Left forelimb (tissue), 1 donor: Measurements from ENCODE around the gene FSTL1.
"Not testable (repeated sequence)": the region's sequence is repeated elsewhere in the genome, so short reads cannot be mapped to it uniquely, and the experiment has no call there.

Experiments
- DNase-seq: peaks from one replicate; pipeline ENCODE4 v3.0.0-alpha.2; 2018; ENCODE audit warnings: low spot score

Gene FSTL1

DNA sequence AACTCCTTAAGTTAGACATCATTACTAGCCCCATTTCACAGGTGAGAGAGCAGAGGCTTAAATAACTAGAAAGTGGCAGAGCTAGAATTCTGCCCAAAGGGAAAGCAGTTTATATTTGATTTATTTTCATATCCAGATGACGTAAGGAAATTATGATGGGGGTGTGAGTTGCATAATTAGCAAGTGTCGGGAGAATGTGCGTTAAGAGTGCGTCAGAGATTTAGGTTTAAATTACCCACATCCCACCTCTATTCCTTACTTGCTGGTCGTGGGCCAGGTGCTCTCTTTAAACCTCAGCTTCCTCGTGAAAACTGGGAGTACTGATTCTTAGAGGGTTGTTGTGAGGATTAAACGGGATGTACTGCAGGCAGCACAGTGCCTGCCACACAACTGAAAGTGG lies 32.3 kb downstream of the FSTL1 start:
- DNase-seq = no peak

DNA sequence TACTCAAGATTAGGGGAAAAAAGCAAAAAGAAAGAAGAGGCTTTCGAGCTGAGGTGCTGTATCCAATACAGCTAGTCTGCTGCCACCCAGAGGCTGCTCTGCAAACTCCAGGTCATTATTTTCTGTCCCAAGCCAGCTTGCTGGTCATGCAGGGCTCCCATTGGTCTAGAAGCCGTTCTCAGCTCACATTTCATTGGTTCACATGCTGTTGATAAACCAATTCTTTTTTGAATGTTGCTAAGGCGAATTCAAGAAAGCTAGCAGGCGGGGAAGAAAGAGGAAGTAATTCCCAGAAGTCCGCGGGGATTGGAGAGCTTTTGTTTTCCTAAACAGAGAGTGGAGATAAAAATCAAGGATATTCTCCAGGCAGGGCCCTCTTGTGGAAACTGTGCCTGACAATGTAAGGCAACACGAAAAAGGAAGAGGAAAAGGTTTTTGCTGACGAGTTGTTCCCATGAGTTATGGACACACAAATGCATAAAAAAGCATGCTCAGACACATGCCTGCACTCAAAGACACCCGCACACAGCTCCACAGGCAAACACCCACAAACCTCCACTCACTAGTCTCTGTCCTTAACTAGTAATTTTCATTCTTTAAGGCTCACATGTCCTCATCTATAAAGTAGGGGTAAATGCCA lies 33.4 kb downstream of the FSTL1 start:
- DNase-seq = peak; percentile 90

DNA sequence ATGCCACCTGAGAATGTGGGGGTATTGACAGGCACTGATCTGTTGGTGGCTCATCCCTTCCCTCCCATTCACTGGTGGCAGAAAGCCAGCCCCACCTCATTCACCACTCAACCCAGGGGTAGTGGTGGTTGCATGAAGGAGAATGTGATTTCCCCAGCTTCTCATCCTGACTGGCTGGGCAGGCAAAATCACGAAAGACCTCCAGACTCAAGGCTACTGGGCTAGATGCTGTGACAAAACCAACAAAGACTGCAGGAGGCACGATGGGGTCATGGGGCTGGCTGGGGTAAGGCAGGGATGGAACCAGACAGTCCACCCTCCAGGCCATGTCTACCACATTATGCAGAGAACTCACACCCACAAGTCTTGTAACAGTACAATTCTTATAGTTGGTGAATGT lies 33.9 kb downstream of the FSTL1 start:
- DNase-seq = no peak

DNA sequence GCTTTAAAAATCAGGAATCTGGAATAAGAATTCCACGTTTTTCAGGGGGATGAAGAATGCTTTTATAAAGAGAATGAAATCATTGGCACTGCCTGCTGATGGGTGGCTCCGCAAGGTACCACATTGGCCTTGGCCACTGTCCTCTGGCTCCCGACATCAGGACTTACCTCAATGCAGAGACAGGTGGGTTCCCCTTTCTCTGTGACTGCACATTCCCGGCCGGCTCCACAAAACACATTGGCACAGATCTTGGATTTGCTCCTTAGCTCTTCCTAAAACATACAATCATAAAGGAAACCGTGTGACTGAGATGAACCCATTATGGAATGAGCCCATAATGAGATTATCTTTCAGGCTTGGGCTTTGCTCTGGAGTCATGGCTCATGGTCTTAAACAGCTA lies 35.0 kb downstream of the FSTL1 start:
- no peak for DNase-seq

DNA sequence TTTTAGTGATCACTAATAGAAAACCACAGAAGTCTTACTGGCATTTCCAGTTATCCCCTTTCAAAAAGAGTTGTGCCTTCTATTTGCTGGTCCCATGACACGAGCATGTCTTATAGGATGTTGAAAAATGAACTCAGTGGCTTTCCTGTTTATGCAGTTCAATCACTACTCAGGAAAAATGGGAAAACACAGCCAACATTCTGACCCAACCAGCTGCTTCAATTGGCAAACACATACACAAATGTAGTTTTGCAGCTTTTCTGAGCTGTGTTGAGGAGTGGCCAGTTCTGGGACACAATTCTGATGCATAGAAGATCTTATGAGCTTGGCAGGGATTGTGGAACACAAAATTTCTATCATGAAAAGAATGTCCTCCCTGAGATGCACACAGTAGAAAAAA lies 40.3 kb downstream of the FSTL1 start:
- no peak for DNase-seq

DNA sequence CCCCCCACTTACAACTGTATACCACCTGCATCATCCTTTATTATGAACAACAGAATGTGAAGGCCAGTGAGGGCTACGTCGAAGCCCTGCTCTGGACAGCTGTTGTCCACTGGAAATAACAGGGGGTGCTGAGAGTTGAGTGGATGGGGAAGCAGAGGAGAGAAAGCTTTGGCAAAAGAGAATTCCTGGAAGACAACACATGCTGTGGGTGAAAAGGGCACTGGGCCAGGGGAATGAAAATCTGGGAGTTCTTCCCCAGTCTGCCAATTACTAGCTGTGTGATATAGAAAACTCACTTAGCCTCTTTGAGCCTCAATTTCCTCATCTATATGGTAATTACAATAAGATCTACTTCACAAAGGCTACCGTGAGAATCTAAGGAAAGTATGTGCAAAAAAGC lies 40.7 kb downstream of the FSTL1 start:
- DNase-seq = no peak

DNA sequence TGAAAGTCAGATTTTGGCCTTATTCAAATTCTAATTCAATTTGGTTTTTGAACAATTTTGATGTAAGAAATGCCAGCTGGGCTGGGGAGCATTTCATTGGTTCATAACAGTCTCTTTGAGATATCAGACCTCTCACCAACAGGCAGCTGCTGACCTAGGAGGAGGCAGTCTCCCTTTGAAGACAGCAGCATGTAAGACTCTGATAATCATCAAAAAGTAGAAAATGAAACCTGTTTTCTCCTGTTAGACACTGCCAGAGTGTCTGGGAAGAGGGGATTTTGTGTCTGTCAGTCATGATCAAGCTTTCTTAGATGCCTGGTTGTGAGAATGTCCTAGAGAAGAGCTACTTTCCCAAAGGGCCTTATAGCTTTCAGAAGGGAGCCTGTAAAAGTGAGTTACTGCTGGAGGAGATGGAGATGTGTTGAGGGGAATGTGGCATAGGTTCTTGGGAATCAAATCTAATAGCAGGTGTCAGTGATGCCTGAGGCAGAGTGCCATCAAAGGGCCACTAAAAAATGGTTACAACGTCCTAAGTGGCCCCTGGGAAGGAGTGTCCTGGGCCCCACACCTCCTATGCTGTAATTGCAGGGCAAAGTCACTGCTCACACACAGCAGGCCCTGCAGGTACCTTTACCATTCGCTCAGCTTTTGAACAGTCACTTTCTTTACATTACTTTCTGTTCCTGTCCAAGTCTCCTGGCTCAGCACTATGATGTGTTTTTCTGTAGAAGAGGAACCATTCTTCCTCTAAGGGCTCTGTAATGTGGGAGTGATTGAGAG lies 43.1 kb downstream of the FSTL1 start:
- DNase-seq = no peak

DNA sequence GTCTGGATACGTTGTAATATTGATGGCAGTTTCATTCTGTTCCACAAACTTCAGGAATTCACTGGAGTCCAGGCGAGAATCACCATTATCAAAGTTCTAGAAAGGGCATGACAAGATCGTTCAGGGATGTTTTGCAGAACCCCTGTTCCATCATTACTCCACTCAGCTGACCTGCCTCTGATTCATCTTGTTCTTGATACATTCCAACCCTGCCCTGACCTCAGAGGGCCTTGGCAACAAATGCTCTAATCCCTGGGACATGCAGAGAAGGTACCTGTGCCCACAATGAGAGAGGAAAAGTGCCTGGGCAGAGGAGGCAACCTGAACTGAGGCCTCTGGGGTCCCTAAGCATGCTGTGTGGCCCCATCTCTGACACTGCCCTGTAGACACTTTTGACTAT lies 45.9 kb downstream of the FSTL1 start:
- DNase-seq = no peak

DNA sequence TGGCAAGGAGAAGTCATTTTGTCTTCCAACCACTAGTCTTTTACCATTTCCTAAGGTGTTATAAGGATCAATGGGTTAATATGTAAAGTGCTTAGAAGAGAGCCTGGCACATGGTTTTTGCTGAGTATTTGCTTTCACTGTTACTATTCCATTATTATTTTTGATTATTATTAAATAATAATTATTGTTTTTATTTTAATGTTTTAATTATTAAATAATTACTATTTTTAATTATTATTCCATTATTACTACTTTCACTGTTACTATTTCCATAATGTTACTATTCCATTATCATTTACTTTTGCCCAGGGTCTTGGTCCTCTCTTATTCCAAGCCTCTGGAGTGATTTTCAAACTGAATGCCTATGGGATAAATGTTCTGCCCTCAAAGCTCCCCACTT lies 48.5 kb downstream of the FSTL1 start:
- no peak for DNase-seq

DNA sequence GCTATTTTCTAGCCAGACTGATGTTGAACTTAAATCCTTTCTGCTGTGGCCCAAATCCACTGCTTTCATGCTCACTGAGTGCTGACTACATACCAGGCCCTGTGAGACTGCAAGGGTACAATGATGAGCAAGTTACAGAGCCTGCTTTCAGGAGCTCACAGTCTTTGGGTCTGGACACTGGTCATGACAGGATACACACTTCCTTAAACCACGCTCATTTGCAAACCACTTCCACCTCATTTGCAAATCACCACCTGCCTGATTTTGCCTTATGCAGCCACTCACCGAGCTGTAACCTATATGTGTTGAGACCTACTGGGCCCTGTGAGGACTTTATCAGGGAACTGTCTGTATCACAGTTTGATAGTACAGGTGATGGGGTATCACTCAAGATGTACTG lies 51.4 kb downstream of the FSTL1 start:
- DNase-seq = no peak

DNA sequence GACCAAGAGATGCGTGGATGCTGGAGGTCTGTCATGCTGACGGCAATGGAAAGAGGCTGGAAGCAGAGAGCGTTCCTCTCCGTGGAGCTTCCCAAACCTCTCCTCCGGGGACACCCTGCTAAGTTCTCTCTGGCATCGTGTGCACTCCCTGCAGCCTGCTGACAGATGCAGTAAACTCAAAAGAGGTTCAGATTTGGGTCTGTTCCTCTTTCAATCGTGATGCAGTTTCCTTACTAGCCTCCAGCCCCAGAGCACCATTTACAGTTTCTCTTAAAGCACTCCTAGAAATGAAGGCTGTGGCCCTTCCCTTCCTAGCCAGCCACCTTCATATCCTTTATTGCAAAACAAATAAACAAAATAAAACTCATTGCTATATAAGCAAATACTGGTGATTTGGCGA lies 54.3 kb downstream of the FSTL1 start:
- DNase-seq = no peak

DNA sequence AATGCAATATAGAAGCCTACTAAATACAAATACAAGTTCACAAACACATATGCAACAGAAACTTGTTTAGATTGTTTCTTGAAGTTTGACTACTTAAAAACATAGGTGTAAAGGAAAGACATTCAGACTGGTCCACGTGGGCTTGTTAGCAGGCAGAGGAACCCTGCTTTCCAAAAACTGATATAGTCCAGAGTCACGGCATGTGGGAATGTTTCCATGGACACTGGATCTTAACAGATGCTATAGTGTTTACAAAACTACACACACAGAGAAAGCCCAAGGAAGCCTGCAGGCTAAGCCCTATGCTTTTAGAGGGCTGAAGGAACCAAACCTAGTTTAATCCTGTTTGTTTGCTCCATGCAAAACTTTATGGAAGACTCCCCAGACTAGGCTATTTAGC lies 56.4 kb downstream of the FSTL1 start:
- no peak for DNase-seq

DNA sequence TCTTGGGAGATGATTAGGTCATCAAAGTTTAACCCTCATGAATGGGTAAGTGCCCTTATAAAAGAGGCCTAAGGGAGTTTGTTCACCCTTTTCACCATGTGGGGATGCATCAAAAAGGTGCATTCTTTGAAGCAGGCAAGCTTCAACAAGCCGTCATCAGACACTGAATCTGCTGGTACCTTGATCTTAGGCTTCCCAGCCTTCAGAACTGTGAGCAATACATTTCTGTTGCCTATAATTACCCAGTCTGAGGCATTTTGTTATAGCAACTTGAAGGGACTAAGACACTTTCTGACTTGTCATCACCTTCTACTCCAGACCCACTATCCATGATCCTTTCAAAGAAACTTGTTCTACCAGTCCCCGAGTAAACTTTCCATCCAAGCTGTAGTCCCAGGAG lies 57.0 kb downstream of the FSTL1 start:
- DNase-seq = no peak

DNA sequence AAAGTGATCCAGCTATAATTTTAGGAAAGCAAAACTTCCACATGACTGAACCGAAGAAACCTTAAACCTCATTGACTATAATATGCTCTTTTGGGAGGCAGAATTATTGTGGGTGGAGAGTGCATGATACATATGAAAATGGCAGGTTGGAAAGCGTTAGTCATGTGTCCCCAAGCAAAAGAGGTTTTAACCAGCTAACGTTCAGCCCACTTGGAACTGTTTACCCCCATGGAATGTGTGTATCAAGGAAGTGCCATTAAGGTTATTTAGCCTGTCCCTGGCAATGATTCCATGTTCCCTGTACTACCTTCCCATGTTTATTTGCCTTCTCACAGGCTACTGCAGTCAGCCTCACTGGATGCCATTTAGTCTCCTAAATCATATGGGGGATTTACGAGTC lies 57.5 kb downstream of the FSTL1 start:
- no peak for DNase-seq

DNA sequence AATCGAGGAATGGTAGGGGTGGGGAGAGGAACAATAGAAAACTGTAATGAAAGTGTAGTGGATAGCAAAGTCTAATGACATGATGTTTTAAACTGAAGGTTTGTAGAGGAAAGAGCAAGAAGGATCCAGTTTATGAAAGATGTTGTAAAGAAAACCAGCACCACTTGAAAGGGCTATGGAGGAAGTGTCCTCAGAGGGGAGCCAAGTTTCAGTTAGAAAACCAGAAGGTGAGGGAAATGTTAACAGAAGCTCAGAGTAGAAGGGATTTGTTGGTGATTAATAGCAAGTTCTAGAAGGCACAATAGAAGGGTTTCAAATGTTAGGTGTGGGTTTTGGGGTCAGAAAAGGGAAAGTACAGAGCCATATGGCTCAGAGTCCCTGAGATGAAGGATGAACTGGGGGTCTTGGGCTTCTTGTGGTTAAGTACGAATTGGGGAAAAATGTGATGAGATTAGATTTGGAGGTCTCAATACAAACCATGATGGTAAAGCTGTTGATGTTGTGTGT lies 67.8 kb downstream of the FSTL1 start:
- no peak for DNase-seq

DNA sequence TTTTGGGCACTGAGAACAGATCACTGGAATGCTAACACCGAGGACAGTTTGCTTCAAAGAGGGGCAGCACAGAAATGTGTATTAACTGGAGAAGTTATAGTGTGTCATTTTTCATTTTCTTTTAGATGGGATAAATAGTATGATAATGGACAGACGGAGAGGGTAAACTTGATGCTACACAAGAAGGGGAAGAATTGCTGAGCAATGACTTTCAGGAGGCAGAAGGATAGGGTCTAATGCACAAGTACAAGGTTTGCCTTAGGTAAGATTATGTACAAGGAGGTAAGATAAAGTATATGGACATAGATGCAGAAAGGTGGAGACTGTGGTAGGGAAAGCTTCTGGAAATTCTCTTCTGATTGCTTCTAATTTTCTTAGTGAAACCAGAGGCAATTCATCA lies 69.3 kb downstream of the FSTL1 start:
- DNase-seq = no peak

DNA sequence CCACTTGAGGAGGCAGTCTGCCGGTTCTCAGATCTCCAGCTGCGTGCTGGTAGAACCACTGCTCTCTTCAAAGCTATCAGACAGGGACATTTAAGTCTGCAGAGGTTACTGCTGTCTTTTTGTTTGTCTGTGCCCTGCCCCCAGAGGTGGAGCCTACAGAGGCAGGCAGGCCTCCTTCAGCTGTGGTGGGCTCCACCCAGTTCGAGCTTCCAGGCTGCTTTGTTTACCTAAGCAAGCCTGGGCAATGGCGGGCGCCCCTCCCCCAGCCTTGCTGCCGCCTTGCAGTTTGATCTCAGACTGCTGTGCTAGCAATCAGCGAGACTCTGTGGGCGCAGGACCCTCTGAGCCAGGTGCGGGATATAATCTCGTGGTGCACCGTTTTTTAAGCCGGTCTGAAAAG lies 72.8 kb downstream of the FSTL1 start:
- not testable (repeated sequence) for DNase-seq

DNA sequence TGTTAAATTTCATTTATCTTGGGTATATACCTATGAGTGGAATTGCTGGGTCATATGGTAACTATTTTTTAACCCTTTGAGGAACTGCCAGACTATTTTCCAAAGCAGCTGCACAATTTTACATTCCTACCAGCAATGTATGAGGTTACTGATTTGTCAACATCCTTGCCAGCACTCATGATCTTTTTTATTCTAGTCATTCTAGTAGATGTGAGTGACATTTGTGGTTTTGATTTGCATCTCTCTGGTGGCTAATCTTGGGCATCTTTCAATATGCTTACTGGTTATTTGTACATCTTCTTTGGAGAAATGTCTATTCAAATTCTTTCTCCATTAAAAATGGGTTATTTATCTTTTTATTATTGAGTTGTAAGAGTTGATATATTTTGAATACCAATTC lies 80.3 kb downstream of the FSTL1 start:
- DNase-seq = no peak

DNA sequence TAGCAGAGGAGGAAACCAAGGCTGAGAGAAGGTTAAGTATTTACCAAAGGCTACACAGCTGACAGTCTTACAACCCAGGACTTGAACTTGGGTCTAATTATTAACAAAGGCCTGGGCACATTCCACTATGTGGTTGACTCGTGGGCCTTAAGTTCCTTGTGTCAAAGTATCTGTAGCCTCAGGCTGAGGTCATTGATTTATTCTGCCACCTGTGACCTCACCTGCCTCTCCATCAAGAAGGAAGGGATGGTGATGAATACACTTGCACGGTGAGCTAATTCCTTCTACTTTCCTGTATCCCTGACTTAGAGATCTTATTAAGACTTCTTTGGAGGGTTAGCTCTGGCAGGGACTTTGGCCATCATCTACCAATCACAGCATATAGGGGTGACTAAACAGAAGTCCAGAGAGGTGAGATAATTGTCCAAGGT lies 81.7 kb downstream of the FSTL1 start:
- no peak for DNase-seq

DNA sequence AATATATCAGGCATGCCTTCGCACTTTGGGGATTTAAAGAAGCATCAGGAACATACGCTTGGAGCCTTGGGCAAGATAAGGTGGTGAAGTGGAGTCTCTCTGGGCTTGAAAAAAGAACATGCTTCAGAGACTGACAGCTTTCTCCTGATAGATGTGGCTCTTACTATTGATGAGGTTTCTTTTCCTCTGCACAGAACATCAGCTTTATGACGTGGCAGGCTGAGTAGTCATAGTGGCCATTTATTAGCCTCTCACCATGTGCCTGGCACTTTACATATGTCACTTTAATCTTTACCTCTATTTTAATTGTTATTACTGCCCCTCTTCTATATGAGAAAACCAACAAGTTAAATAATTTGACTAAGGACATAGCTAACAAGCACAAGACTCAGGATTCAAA lies 82.6 kb downstream of the FSTL1 start:
- no peak for DNase-seq

DNA sequence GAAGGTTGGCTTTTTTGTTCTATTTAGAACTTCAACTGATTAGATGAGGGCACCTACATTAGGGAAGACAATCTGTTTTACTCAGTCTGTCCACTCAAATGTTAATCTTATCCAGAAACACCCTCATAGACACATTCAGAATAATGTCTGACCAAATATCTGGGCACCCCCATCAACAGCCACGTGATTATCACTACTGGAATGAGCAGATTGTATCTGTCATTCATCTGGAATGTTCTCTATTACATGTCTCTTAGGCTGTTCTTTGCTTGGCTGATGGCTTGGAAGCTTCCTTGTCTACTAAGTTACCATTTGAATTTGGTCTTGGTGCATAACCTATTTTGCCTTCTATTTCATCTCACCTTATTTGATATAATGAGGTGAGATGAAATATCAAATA lies 86.0 kb downstream of the FSTL1 start:
- no peak for DNase-seq

DNA sequence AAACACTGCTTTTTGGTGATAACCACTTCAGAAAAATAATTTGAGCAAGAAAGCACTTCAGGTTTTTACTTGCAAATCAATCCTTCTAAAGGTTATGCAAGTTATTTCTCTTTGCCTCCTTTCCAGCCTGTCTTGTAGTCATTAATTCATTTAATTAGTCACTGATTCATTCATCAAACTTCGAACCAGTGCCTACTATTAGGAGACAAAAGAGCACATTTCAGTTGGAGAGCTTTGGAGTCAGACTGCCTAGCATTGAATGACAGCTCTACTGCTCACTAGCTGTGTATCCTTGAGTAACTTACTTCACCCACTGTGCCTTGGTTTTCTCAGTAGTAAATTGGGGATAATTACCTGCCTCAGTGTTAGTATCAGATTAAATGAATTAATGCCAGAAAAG lies 86.7 kb downstream of the FSTL1 start:
- DNase-seq = no peak

DNA sequence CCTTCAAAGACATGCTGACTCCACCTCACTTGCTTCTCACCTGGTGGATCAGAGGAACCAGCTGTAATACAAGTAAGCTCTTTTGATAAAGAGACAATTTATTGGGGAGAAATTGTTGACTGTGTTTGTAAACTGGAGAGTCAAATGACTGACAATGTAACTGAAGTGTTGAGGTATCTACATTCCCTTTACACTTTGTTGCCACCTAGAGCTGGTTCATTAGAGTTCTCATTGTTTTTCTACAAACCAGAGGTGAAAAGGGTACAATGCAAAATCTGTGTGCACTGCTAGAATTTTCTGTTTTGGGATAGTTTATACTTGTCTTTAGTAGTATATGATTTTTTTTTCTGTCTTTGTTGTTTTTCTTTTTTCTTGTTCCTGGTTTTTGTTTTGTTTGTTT lies 93.0 kb downstream of the FSTL1 start:
- DNase-seq = no peak

DNA sequence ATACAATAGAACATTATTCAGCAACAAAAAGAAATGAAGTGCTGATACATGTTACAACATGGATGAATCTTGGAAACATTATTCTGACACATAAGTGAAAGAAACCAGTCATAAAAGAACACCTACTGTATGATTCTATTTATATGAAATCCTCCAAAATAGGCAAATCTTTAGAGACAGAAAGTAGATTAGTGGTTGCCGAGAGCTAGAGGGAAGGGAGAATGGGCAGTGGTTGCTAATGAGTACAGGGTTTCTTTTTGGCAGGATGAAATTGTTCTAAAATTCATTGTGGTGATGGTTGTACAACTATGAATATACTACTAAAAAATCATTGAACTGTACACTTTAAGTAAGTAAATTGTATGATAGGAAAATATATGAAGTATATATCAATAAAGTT lies 95.3 kb downstream of the FSTL1 start:
- no peak for DNase-seq
